Left kidney (tissue), 2 donors: ENCODE data around the gene PMEL. TPM values are rescaled to one million over a fixed set of nuclear protein-coding genes. Genes with fewer than 3 reads are reported as not detected.
"Not testable (repeated sequence)": the region's sequence is repeated elsewhere in the genome, so short reads cannot be mapped to it uniquely, and the experiment has no call there.

Source experiments
- DNase-seq: peaks from one replicate; pipeline ENCODE4 v3.0.0-alpha.2; 2013
- polyA plus RNA-seq: library from polyadenylated mRNA; unstranded; fragments of 120-200 nt; gene quantifications from one replicate; pipeline ENCODE4 v1.2.1, GENCODE V29; 2013; ENCODE audit not compliant: insufficient read length

The PMEL gene
- polyA plus RNA-seq, 1 donor, result 3.9 TPM

- no peak for DNase-seq
Measured at GRCh38 chr12:55922126-55922525, 43.7 kb downstream of the PMEL start.

- DNase-seq, result not testable (repeated sequence)
Measured at GRCh38 chr12:55919032-55919431, 46.8 kb downstream of the PMEL start.

GRCh38 chr12:55915482-55915859 lies 50.4 kb downstream of the PMEL start:
- no peak for DNase-seq

GRCh38 chr12:55912908-55913307 lies 52.9 kb downstream of the PMEL start:
- DNase-seq, result no peak

- DNase-seq, result no peak
Measured at GRCh38 chr12:55909513-55909884, 56.3 kb downstream of the PMEL start.

- DNase-seq, result no peak
Measured at GRCh38 chr12:55908726-55909512, 56.9 kb downstream of the PMEL start.

GRCh38 chr12:55906056-55906455 lies 59.8 kb downstream of the PMEL start:
- DNase-seq, result no peak

Other genes with a start within 250 kb of the PMEL start
- 101 TPM for gene BLOC1S1, start 250.0 kb downstream of the PMEL start, polyA plus RNA-seq
- 36.1 TPM for gene RDH5, start 245.6 kb downstream of the PMEL start, polyA plus RNA-seq
- gene CD63, start 237.0 kb downstream of the PMEL start, polyA plus RNA-seq, result 592 TPM
- gene GDF11, start 222.9 kb downstream of the PMEL start, polyA plus RNA-seq, result 23.0 TPM
- gene SARNP, start 148.3 kb downstream of the PMEL start, polyA plus RNA-seq, result 123 TPM
- 34.6 TPM for gene ORMDL2, start 148.0 kb downstream of the PMEL start, polyA plus RNA-seq
- gene DNAJC14, start 136.5 kb downstream of the PMEL start, polyA plus RNA-seq, result 44.0 TPM
- 1.5 TPM for gene MMP19, start 123.1 kb downstream of the PMEL start, polyA plus RNA-seq
- 31.0 TPM for gene PYM1, start 38.1 kb downstream of the PMEL start, polyA plus RNA-seq
- 26.2 TPM for gene DGKA, start 34.9 kb downstream of the PMEL start, polyA plus RNA-seq
- 69.2 TPM for gene CDK2, start 788 bp upstream of the PMEL start, polyA plus RNA-seq
- gene RAB5B, start 8.0 kb upstream of the PMEL start, polyA plus RNA-seq, result 163 TPM
- gene SUOX, start 31.2 kb upstream of the PMEL start, polyA plus RNA-seq, result 55.5 TPM
- gene IKZF4, start 55.0 kb upstream of the PMEL start, polyA plus RNA-seq, result 25.6 TPM
- 113 TPM for gene RPS26, start 75.9 kb upstream of the PMEL start, polyA plus RNA-seq
- 111 TPM for gene ERBB3, start 114.1 kb upstream of the PMEL start, polyA plus RNA-seq
- gene PA2G4, start 138.5 kb upstream of the PMEL start, polyA plus RNA-seq, result 164 TPM
- 4,270 TPM for gene RPL41, start 150.6 kb upstream of the PMEL start, polyA plus RNA-seq
- gene ZC3H10, start 152.2 kb upstream of the PMEL start, polyA plus RNA-seq, result 5.8 TPM
- 81.2 TPM for gene ESYT1, start 162.2 kb upstream of the PMEL start, polyA plus RNA-seq
- gene MYL6B, start 186.5 kb upstream of the PMEL start, polyA plus RNA-seq, result 155 TPM
- 1,671 TPM for gene MYL6, start 192.3 kb upstream of the PMEL start, polyA plus RNA-seq
- 160 TPM for gene SMARCC2, start 223.4 kb upstream of the PMEL start, polyA plus RNA-seq